ENCODE data around the gene CACNA1I.

The CACNA1I gene

GRCh38 chr22:39571538-39571937 lies 985 bp downstream of the CACNA1I start:
- H3K9ac ChIP-seq (ENCODE audit: low read depth, low read length), result no peak overlapping the region
- 84% methylated on average over 1 of the region's 1 CpG for WGBS
- H3K27ac ChIP-seq (ENCODE audit: low read depth, low read length), result no peak overlapping the region
- no peaks in the 10 kb centered on the region for H3K27me3 ChIP-seq (ENCODE audit: insufficient read depth, low read length)
- H3K9me3 ChIP-seq (ENCODE audit: insufficient read depth, low read depth, low read length), result no peaks in the 10 kb centered on the region
- H3K36me3 ChIP-seq (ENCODE audit: insufficient read depth, low read length), result no peaks in the 10 kb centered on the region
- no peak overlapping the region for H3K4me3 ChIP-seq (ENCODE audit: low read length)
- peaks cover 3% of the 10 kb centered on the region; the same call in 1 of the 2 replicates for H3K4me1 ChIP-seq (ENCODE audit: insufficient read depth, low read length)

GRCh38 chr22:39574779-39575551 lies 4.4 kb downstream of the CACNA1I start:
- Histone ChIP-seq H3K4me1 (ENCODE audit: insufficient read depth, low read length) (0 out of 2 replicates have a peak, but pooled peaks cover 3% of the 10 kb centered on the region), H3K9ac (ENCODE audit: low read depth, low read length) (no peak overlapping the region), H3K9me3 (ENCODE audit: insufficient read depth, low read depth, low read length) (no peaks in the 10 kb centered on the region), H3K36me3 (ENCODE audit: insufficient read depth, low read length) (no peaks in the 10 kb centered on the region), H3K4me3 (ENCODE audit: low read length) (no peak overlapping the region), H3K27me3 (ENCODE audit: insufficient read depth, low read length) (no peaks in the 10 kb centered on the region), H3K27ac (ENCODE audit: low read depth, low read length) (no peak overlapping the region)
- WGBS, result 83% methylated on average over 14 of the region's 14 CpGs

GRCh38 chr22:39575552-39575825 lies 4.9 kb downstream of the CACNA1I start:
- Histone ChIP-seq H3K27me3 (ENCODE audit: insufficient read depth, low read length) (no peaks in the 10 kb centered on the region), H3K27ac (ENCODE audit: low read depth, low read length) (no peak overlapping the region), H3K36me3 (ENCODE audit: insufficient read depth, low read length) (no peaks in the 10 kb centered on the region), H3K9me3 (ENCODE audit: insufficient read depth, low read depth, low read length) (no peaks in the 10 kb centered on the region), H3K9ac (ENCODE audit: low read depth, low read length) (no peak overlapping the region), H3K4me1 (ENCODE audit: insufficient read depth, low read length) (0 out of 2 replicates have a peak, but pooled peaks cover 5% of the 10 kb centered on the region), H3K4me3 (ENCODE audit: low read length) (no peak overlapping the region)
- 94% methylated on average over 2 of the region's 2 CpGs for WGBS

GRCh38 chr22:39576027-39576426 lies 5.5 kb downstream of the CACNA1I start:
- 97% methylated on average over 4 of the region's 4 CpGs for WGBS
- Histone ChIP-seq H3K4me1 (ENCODE audit: insufficient read depth, low read length) (0 out of 2 replicates have a peak, but pooled peaks cover 5% of the 10 kb centered on the region), H3K27me3 (ENCODE audit: insufficient read depth, low read length) (no peaks in the 10 kb centered on the region), H3K27ac (ENCODE audit: low read depth, low read length) (no peak overlapping the region), H3K4me3 (ENCODE audit: low read length) (no peak overlapping the region), H3K9ac (ENCODE audit: low read depth, low read length) (no peak overlapping the region), H3K36me3 (ENCODE audit: insufficient read depth, low read length) (no peaks in the 10 kb centered on the region), H3K9me3 (ENCODE audit: insufficient read depth, low read depth, low read length) (no peaks in the 10 kb centered on the region)

- H3K36me3 ChIP-seq (ENCODE audit: insufficient read depth, low read length), result no peaks in the 10 kb centered on the region
- no peak overlapping the region for H3K27ac ChIP-seq (ENCODE audit: low read depth, low read length)
- 95% methylated on average over 21 of the region's 21 CpGs for WGBS
- no peaks in the 10 kb centered on the region for H3K27me3 ChIP-seq (ENCODE audit: insufficient read depth, low read length)
- H3K4me1 ChIP-seq (ENCODE audit: insufficient read depth, low read length), result 0 out of 2 replicates have a peak, but pooled peaks cover 5% of the 10 kb centered on the region
- H3K9me3 ChIP-seq (ENCODE audit: insufficient read depth, low read depth, low read length), result no peaks in the 10 kb centered on the region
- H3K9ac ChIP-seq (ENCODE audit: low read depth, low read length), result no peak overlapping the region
- H3K4me3 ChIP-seq (ENCODE audit: low read length), result no peak overlapping the region
Measured at GRCh38 chr22:39577366-39577765, 6.8 kb downstream of the CACNA1I start.

GRCh38 chr22:39577900-39578299 lies 7.3 kb downstream of the CACNA1I start:
- no peaks in the 10 kb centered on the region for H3K9me3 ChIP-seq (ENCODE audit: insufficient read depth, low read depth, low read length)
- H3K9ac ChIP-seq (ENCODE audit: low read depth, low read length), result no peak overlapping the region
- no peak overlapping the region for H3K4me3 ChIP-seq (ENCODE audit: low read length)
- H3K27ac ChIP-seq (ENCODE audit: low read depth, low read length), result no peak overlapping the region
- H3K4me1 ChIP-seq (ENCODE audit: insufficient read depth, low read length), result 0 out of 2 replicates have a peak, but pooled peaks cover 5% of the 10 kb centered on the region
- H3K27me3 ChIP-seq (ENCODE audit: insufficient read depth, low read length), result no peaks in the 10 kb centered on the region
- 92% methylated on average over 7 of the region's 7 CpGs for WGBS
- H3K36me3 ChIP-seq (ENCODE audit: insufficient read depth, low read length), result no peaks in the 10 kb centered on the region

GRCh38 chr22:39580006-39580441 lies 9.5 kb downstream of the CACNA1I start:
- Histone ChIP-seq H3K36me3 (ENCODE audit: insufficient read depth, low read length) (no peaks in the 10 kb centered on the region), H3K4me1 (ENCODE audit: insufficient read depth, low read length) (0 out of 2 replicates have a peak, but pooled peaks cover 5% of the 10 kb centered on the region), H3K4me3 (ENCODE audit: low read length) (no peak overlapping the region), H3K27ac (ENCODE audit: low read depth, low read length) (no peak overlapping the region), H3K9me3 (ENCODE audit: insufficient read depth, low read depth, low read length) (no peaks in the 10 kb centered on the region), H3K27me3 (ENCODE audit: insufficient read depth, low read length) (no peaks in the 10 kb centered on the region), H3K9ac (ENCODE audit: low read depth, low read length) (no peak overlapping the region)
- 83% methylated on average over 5 of the region's 5 CpGs for WGBS

GRCh38 chr22:39580795-39581194 lies 10.2 kb downstream of the CACNA1I start:
- Histone ChIP-seq H3K9me3 (ENCODE audit: insufficient read depth, low read depth, low read length) (no peaks in the 10 kb centered on the region), H3K9ac (ENCODE audit: low read depth, low read length) (no peak overlapping the region), H3K4me3 (ENCODE audit: low read length) (no peak overlapping the region), H3K4me1 (ENCODE audit: insufficient read depth, low read length) (0 out of 2 replicates have a peak, but pooled peaks cover 5% of the 10 kb centered on the region), H3K36me3 (ENCODE audit: insufficient read depth, low read length) (no peaks in the 10 kb centered on the region), H3K27me3 (ENCODE audit: insufficient read depth, low read length) (no peaks in the 10 kb centered on the region), H3K27ac (ENCODE audit: low read depth, low read length) (no peak overlapping the region)
- WGBS, result 96% methylated on average over 6 of the region's 6 CpGs

- H3K36me3 ChIP-seq (ENCODE audit: insufficient read depth, low read length), result no peaks in the 10 kb centered on the region
- WGBS, result 94% methylated on average over 8 of the region's 8 CpGs
- 0 out of 2 replicates have a peak, but pooled peaks cover 5% of the 10 kb centered on the region for H3K4me1 ChIP-seq (ENCODE audit: insufficient read depth, low read length)
- no peak overlapping the region for H3K4me3 ChIP-seq (ENCODE audit: low read length)
- no peak overlapping the region for H3K9ac ChIP-seq (ENCODE audit: low read depth, low read length)
- no peaks in the 10 kb centered on the region for H3K27me3 ChIP-seq (ENCODE audit: insufficient read depth, low read length)
- no peaks in the 10 kb centered on the region for H3K9me3 ChIP-seq (ENCODE audit: insufficient read depth, low read depth, low read length)
- no peak overlapping the region for H3K27ac ChIP-seq (ENCODE audit: low read depth, low read length)
Measured at GRCh38 chr22:39581303-39581702, 10.8 kb downstream of the CACNA1I start.

GRCh38 chr22:39583066-39583667 lies 12.6 kb downstream of the CACNA1I start:
- Histone ChIP-seq H3K27ac (ENCODE audit: low read depth, low read length) (no peak overlapping the region), H3K36me3 (ENCODE audit: insufficient read depth, low read length) (no peaks in the 10 kb centered on the region), H3K9me3 (ENCODE audit: insufficient read depth, low read depth, low read length) (no peaks in the 10 kb centered on the region), H3K4me3 (ENCODE audit: low read length) (no peak overlapping the region), H3K9ac (ENCODE audit: low read depth, low read length) (no peak overlapping the region), H3K27me3 (ENCODE audit: insufficient read depth, low read length) (no peaks in the 10 kb centered on the region), H3K4me1 (ENCODE audit: insufficient read depth, low read length) (0 out of 2 replicates have a peak, but pooled peaks cover 5% of the 10 kb centered on the region)
- WGBS, result 55% methylated on average over 3 of the region's 3 CpGs

GRCh38 chr22:39589875-39590274 lies 19.3 kb downstream of the CACNA1I start:
- Histone ChIP-seq H3K9me3 (ENCODE audit: insufficient read depth, low read depth, low read length) (no peaks in the 10 kb centered on the region), H3K36me3 (ENCODE audit: insufficient read depth, low read length) (no peaks in the 10 kb centered on the region), H3K27ac (ENCODE audit: low read depth, low read length) (no peak overlapping the region), H3K4me1 (ENCODE audit: insufficient read depth, low read length) (no peaks in the 10 kb centered on the region; the same call in 1 of the 2 replicates), H3K4me3 (ENCODE audit: low read length) (no peak overlapping the region), H3K9ac (ENCODE audit: low read depth, low read length) (no peak overlapping the region), H3K27me3 (ENCODE audit: insufficient read depth, low read length) (no peaks in the 10 kb centered on the region)
- WGBS, result 72% methylated on average over 10 of the region's 11 CpGs
